LoVo (cell line): ENCODE measurements around the gene OR52R1.
"Not testable (repeated sequence)": the region's sequence is repeated elsewhere in the genome, so short reads cannot be mapped to it uniquely, and the experiment has no call there.

Source experiments
- DNase-seq: peaks from one replicate; pipeline ENCODE4 v3.0.0-alpha.2; 2016; ENCODE audit warnings: low spot score

The OR52R1 gene

DNA sequence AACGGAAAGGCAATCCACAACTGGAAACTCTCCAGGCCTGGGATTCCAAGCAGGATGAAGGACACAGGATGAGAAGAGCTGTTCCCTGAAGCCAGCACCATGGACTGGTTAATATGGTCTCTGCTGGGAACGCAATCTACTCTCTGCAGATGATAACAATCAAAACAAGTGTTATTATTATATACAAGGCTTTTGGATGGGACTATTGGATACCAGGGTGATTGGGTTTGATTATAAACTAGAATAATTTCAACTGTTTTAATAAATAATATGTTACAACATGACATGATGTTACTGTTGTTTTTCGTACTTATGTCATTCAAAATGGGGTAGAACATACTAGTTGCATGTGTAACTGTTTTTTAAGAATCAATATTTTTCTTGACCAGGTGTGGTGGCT, at the start of gene OR52R1:
TSS of gene OR52R1 (minus strand) at position 101 of the 400 bp plus-strand sequence. CDS start at position 101, 0 bp downstream.
- DNase-seq, result no peak

DNA sequence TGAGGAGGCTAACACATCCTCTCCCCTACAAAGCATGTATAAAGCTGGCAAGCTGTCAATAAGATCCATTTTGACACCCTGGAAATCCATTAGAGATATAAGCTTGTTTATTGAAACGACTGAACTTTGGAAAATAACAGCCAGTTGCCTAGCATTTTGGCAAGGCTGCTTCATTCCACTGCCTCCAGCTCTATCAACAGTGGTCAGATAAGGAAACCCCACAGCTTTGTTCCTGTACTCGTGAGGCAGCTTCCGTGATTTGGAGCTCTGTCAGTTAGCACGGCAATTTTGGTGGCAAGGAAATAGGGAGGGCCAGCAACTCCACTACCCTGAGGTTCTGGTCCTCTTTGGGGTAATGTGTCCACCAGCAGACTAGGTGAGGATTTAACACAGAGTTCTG, 46.9 kb upstream of the OR52R1 start:
- no peak for DNase-seq

DNA sequence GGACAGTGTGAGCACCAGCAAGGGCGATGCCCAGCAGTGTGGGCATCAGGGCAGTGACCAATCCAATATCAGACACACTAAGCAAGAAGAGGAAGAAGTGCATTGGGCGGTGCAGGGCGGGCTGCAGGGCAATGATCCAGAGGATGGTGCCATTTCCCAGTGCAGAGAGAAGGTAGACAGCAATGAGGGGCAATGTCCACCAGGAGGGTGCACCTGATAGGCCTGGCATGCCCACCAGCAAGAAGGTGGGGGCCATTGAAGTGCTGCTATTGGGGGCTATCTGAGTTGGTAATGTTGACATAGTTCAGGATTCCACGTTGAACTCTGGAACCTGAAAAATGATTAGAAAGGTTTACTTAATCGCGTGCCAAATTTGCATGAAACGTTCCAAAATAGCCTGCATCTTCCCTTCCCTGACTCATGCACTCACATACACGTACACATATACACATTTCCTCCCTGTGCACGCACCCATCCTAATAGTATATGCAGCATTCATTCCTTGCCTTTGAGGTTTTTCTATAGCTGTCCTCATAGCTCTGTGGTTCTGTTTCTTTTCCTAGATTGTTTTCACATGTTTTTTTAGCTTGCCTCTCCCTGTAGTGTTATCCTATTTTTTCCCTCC, 44.8 kb upstream of the OR52R1 start, which contains the start of gene OR51S1:
TSS of gene OR51S1 (minus strand) at position 301 of the 625 bp plus-strand sequence. CDS start at position 301, 0 bp downstream.
- DNase-seq, result no peak

DNA sequence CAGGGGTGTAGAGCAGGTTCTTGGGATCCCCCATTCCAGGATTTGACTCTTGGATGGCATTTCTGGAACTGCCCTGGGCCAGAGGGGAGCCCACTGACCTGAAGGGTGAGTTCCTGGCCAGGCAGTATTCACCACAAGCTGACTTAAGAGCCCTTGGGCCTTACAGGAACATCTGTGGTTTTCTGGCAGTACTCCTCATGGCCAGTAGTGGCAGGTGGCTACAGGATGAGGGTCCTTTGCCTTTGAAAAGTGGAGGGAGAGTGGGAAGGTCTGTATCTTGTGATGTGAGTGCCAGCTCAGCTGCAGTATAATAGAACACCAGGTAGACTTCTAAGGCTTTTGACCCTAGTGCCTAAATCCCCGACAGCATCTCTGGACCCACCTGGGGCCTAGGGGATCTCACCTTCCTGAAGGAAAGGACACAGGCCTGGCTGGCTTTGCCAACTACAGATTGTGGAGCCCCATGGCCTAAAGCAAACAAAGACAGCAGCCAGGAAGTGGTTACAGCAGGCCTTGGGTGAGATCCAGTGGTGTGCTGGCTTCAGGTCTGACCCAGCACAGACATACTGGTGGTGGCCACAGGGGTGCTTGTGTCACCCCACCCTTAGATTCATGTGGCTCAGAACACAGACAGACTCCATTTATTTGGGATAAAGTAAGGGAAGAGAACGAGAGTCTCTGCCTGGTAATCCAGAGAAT, 35.8 kb upstream of the OR52R1 start:
- DNase-seq, result no peak

DNA sequence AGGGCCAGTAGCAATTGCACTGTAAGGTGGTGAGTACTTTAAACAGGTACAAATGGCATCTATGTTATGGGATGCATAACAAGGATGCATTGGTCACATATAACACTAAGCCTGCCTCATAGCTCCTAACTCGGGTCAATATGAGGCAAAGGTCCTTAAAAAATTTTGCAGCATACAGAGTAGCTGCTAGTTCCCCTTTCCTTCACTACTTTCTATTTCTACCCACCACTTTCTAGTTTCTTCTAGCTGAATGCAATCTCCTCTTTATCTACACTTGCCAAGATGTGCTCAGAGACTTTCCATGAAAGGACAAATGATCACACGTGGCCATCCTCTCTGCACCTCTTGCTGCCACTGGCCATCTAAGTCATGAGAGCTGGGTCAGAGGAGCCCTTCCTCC, 26.7 kb upstream of the OR52R1 start:
- DNase-seq, result no peak

DNA sequence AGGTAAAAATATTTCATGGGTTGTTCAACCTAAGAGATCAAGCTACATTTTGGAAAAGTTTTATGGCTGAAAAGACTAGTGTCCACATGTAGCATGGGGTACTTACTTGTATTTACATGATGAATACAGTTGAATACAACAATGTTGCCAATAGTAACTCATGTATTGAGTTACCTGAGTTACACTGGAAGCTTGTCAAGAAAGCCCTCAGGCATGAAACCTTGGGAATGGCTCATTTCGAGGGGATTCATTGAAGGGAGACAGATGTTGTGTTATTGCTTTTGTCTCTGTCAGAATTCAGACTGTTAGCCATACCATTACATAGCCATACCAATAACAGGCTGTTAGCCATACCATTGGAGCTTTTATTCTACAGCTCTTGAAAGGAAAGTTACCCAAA, 26.2 kb upstream of the OR52R1 start:
- no peak for DNase-seq

DNA sequence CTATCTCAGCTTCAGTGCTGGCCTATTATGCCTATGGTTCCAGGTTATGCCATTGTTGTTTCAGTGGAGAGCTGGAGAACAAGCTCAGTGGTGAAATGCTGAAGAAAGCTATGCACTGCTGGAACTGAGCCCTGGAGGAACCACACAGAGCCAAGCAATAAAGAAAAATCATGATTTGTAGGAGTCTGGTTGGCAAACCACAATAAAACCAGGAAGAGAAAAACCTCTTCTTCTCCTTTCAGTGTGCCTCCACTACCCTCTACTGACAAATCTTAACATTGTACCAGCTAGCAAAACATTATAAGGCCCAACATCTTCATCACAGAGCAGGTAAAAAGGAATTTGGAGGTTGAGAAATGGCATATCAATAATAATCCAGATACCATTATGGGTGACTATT, 22.2 kb upstream of the OR52R1 start:
- no peak for DNase-seq

DNA sequence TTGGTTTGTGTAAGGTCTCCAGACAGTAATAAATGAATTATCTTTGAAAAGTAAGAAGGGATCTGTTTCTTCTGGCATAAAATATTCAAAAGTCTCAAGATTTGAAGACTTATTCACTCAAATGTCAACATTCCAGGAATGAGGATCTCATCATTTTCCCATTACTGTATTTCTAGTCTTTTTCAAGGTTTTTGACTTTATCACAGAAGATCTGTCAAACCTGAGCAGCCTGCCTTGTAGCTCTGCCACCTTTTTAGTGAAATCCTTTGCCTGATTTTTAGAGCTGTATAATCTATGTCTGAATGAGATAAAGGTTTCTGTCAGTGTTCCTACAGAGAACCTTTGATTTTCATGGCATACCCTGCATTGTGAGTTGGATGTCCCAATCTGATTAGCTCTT, 21.0 kb upstream of the OR52R1 start:
- no peak for DNase-seq

DNA sequence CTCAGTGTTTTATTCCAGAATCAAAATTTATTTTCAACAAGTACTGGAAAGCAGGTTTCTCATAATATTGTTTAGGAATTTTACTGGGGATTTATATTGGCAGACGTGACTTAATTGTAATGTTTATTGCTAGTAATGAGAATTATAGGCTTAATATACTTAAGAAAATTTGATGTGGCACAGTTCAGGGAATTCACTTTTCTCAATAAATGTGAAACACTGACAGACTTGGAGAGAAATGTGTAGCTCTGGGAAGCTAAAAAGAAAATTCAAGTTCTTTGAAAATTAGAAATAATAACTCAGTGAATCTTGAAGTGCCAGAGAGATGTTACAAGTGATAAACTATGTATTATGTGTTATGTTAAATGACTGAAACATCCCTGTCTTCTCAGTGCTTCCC, 16.8 kb upstream of the OR52R1 start, which contains the start of gene OR51F2:
TSS of gene OR51F2 (plus strand) at position 301 of the 400 bp plus-strand sequence. CDS start 101 bp downstream, outside the sequence.
- no peak for DNase-seq

DNA sequence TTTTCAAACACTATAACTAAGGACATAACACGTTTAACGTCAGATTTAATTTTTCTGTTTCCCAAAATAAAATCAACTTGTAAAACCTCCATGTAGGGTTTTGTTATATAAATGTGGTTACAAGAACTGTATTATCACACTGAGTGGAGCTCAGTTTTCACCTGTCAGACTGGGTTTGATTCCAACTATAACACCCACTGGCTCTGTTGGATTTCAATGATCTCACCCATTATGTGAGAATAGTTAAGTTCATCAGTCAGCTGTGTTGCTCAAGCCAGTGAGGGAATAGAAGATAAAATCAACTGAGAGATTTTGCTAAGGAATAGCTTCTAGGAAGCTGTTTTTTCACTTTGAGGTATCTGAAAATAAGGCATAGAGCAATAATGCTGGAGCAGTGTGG, 5.1 kb upstream of the OR52R1 start:
- no peak for DNase-seq

DNA sequence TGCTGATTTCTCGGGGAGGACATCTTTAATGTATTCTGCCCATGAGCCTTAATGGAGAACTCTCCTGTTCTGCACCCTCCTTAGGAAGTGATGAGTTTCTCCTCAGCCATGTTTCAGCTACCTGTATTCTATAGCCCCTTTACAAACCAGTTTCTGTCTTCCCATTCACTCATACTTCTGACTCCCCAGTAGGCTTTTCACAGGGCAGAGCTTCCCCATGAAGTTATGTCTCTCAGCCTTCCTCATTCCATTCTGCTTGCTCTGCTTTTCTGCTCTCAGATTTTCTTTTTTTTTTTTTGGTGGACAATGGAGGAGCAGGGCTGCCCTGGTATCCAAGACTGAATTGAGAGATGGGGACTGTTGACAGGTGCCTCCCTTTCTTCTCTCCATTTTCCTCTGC, 4.3 kb upstream of the OR52R1 start:
- DNase-seq, result no peak

DNA sequence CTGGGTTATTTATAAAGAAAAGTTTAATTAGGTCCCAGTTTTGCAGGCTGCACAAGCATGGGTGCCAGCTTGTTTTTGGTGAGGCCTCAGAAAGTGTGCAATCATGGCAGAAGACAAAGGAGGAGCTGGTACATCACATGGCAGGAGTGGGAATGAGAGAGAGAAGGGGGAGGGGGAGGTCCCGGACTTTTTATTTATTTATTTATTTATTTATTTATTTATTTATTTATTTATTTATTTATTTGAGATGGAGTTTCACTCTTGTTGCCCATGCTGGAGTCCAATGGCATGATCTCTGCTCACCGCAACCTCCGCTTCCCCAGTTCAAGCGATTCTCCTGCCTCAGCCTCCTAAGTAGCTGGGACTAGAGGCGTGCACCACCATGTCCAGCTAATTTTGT, 2.9 kb downstream of the OR52R1 start:
- DNase-seq, result not testable (repeated sequence)

DNA sequence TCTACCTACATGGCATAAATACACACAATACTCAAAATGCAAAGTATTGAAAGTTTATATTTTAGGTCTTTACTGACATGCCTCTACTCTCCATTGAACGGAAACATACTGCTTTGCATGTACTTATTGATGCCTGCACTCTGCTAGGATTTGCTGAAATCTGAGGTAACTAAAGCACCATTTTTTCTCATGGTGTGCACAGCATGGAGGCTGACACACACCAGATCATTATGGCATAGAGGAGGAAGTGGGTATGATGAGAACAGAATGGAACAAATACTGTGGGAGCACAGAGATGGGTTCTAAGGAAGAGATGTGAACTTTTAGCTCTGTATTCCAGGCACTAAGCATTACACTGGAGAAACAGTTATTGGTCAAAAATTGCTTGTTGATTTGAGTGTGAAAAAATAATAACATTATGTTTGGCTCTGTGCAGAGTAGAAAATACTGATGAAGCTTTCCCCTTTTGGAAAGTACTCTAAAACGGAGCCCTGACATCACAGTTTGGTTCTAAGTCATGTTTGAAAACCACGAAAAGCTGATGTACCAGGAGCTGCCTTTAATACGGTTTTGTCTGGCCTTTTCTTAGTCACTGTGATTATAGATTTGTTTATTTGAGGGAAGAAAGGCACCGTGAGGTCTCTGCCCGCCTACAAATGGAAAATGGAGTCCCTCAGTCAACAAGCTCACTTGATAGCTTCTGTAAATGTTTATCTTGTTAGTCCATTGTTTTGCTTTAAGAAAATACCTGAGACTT, 5.6 kb downstream of the OR52R1 start:
- no peak for DNase-seq

DNA sequence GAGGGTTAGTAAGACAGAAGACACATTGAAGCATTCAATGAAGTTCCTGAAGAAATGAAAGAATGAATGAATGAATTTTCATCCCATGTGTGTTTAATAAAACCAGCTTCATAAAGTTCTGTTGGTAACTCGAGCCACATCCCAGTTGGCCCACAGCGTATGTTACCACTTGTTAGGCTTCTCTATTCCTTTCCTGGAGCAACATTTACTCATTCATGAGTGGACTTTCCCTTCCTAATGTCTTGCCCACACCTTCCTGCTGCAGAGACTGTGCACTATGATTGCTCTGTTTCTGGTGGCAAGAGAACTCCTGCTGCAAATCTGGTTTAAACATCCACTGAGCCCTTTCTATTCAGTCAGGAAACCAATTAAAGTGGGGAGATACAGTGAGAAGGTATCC, 7.0 kb downstream of the OR52R1 start:
- no peak for DNase-seq

DNA sequence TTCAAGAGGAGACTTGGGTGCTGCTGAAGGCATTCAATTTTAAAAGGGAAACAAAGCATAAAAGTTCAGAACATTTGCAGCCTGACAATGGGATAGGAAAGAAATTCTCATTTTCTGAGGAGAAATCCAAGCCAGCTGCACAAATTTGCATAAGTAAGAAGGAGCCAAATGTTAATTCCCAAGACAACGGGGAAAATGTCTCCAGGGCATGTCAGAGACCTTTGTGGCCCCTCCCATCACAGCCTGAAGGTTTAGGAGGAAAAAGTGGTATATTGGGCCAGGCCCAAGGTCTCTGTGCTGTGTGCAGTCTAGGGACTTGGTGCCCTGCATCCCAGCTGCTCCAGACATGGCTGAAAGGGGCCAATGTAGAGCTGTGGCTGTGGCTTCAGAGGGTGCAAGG, 21.7 kb downstream of the OR52R1 start:
- no peak for DNase-seq

DNA sequence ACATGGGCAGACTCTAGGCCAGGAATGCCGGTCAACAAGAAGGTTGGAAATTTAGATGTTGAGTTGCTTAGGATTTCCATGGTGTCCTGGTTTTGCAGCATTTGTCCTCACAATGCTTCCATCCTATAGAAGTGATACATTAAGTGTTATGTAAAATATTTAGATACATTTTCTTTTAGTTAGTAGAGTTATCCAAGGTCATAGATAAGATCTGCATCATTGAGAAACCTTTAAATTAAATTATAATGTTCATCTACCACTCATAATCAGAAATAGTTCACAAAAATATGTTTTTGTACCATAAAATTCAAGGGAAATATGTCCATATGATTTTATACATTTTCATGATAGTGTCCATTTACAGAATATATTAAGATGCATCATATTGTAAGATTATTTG, 34.3 kb downstream of the OR52R1 start, which contains the start of gene OR51F1:
TSS of gene OR51F1 (minus strand) at position 101 of the 400 bp plus-strand sequence. CDS start at position 101, 0 bp downstream.
- DNase-seq, result no peak

DNA sequence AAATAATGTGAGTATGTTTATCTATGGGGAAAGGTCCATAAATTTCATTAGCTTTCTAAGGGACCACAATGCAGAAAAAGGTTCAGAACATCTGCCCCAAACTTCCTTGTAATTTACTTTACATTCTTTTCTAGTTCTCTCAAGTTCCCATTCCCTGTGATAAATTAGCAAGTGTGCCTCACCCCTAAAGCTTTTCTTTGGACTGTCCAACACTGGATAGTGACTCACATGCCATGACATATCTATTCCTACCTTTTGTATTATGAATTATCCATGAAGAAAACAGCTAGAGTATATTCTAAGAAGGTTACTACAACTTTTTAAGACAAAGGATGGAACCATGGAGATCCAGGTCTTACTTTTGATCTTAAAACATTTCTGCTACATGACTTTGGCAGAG, 36.1 kb downstream of the OR52R1 start:
- DNase-seq, result no peak

DNA sequence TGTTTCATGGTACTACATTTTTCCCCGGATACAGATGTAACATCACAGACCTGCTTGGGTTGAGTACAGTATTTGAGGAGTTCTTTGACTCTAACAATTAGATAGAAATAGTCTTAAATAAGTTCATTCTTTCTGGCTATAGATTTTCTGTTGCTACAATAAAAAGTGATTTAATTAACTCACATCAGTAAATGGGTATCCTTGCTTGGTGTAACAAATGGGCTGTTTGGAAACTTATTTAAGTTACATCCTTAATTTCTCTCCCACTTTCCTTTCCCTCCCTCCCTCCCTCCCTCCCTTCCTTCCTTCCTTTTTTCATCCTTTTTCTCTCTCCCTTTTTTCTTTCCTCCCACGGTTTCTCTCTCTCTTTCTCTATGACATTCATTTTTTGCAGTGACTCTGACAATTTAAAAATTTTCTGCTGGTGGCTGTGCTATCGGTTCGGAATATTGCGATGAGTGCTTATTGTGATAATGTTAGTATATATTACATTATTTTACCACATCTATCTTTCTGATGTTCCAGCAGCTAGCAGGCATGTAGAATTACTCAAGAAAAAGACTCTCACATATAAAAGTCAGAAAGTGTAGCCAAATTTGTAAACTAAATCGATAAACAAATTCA, 37.6 kb downstream of the OR52R1 start:
- DNase-seq, result no peak

DNA sequence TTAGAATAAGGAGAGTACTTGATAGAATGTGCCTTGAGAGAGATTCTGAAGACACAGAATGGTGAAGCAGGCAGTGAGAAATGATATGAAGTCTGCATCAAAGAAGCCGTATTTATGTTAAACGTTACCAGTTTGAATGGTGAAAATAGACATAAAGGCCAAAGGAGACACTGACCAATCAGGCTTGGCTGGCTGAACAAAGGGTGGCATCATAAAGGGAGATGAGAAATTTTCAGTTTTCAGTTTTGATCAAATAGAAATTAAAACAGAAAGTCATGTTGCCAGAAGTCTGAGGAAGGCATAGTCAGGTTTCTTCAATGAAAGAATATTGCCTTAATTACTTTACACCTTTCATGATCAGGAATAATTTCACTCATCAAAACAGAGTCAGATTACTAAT, 41.1 kb downstream of the OR52R1 start:
- no peak for DNase-seq
